Prostate gland (tissue), 2 donors: ENCODE measurements around the gene LSM12.

Experiments used
- POLR2A ChIP-seq: fragments of 450-650 bp; IDR thresholded peaks from one replicate; pipeline ENCODE4 v1.6.1; 2016; ENCODE audit warnings: antibody characterized with exemption, mild to moderate bottlenecking
- TF ChIP-seq, protein P1 (sequence below), 4 experiments: fragments of 200-600 bp in 2 of 4; fragments of 450-650 bp in 2 of 4; sonication (generic) in 2 of 4; IDR thresholded peaks; 1 replicate in 3 of 4; 2 replicates in 1 of 4; pipeline ENCODE4 v1.5.1; 2016 to 2019; ENCODE audit warnings: antibody characterized with exemption in 4 of 4, mild to moderate bottlenecking in 2 of 4, moderate library complexity in 2 of 4

DNA sequence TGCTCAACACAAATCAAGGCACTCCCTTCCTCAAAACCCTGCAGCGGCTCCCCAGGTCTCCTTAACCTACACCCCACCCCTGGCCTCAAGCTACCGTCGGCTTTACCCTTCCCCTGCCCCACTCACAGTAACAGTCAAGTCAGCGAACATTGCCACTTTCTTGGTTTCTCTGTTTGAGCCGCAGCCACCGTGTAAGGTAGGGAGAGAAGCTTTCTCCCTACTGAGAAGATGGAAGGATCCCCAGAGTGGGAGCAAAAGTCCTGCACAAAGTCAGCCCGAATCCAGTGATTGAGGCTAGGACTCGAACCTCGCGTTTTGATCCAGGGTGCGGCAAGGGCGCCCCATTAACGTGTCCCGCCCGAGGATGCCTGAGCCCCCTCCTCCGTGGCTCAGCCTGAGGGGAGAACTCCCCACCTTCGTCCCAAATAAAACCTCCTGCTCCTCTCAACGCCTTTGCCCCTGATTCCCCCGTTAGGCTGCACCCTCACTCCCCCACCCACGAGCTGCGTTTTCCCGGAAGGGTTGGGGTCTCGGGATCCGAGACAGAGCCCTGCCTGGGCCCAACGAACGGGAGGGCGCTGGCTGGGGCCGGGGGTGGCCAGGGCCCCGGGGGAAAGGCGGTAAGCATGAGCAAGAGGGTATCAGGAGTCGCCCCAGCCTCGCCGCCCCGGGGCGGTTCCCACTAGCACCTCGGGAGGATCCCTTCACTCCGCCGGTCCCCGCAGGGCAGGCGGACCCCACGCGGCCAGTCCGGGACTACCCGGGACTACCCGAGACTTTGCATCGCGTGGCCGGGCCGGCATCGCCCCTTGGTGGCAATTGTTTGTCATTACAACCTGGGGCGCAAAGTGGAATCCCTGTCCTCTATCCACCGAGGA lies 72.0 kb downstream of the LSM12 start:
- TF ChIP-seq, protein P1, sequence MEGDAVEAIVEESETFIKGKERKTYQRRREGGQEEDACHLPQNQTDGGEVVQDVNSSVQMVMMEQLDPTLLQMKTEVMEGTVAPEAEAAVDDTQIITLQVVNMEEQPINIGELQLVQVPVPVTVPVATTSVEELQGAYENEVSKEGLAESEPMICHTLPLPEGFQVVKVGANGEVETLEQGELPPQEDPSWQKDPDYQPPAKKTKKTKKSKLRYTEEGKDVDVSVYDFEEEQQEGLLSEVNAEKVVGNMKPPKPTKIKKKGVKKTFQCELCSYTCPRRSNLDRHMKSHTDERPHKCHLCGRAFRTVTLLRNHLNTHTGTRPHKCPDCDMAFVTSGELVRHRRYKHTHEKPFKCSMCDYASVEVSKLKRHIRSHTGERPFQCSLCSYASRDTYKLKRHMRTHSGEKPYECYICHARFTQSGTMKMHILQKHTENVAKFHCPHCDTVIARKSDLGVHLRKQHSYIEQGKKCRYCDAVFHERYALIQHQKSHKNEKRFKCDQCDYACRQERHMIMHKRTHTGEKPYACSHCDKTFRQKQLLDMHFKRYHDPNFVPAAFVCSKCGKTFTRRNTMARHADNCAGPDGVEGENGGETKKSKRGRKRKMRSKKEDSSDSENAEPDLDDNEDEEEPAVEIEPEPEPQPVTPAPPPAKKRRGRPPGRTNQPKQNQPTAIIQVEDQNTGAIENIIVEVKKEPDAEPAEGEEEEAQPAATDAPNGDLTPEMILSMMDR (IDR thresholded peaks at IDR 0.05), result peak; percentile 62 to 88 (median 77)
- no peak for TF ChIP-seq POLR2A
